Measurements from ENCODE around the gene DCDC2C. TPM values are rescaled to one million over a fixed set of nuclear protein-coding genes. Genes with fewer than 3 reads are reported as not detected.

Gene DCDC2C
- total and polyA plus RNA-seq, 2 donors from 2014 or later: not detected

GRCh38 chr2:3677436-3677835, 25.9 kb upstream of the DCDC2C start:
- Histone ChIP-seq H3K4me3 (ENCODE audit: low read length in 3 of 3) (no peak overlapping the region), H3K27ac (ENCODE audit: low read depth in 2 of 2, low read length in 2 of 2) (no peak overlapping the region), H3K27me3 (ENCODE audit: control insufficient read depth, insufficient read depth, low read length) (no peaks in the 10 kb centered on the region), H3K36me3 (ENCODE audit: control insufficient read depth in 2 of 3, insufficient read depth in 3 of 3, low read length in 3 of 3) (no peaks in the 10 kb centered on the region), H3K9me3 (ENCODE audit: control insufficient read depth in 2 of 3, insufficient read depth in 1 of 3, low read length in 3 of 3) (no peaks in the 10 kb centered on the region), H3K4me1 (ENCODE audit: control insufficient read depth in 2 of 3, insufficient read depth in 2 of 3, low read depth in 1 of 3, low read length in 3 of 3) (no peaks in the 10 kb centered on the region), H3K9ac (ENCODE audit: low read length in 3 of 3) (no peak overlapping the region)
- FAIRE-seq (no peak), DNase-seq (no peak)
- intact Hi-C loops (cut with DNase I): no loop called here
- no peak for TF ChIP-seq CTCF (IDR thresholded peaks at IDR 0.05; ENCODE audit: borderline replicate concordance, extremely low read depth, insufficient read depth)

GRCh38 chr2:3678212-3678611, 25.2 kb upstream of the DCDC2C start:
- Histone ChIP-seq H3K27me3 (ENCODE audit: control insufficient read depth, insufficient read depth, low read length) (no peaks in the 10 kb centered on the region), H3K9ac (ENCODE audit: low read length in 3 of 3) (no peak overlapping the region), H3K27ac (ENCODE audit: low read depth in 2 of 2, low read length in 2 of 2) (no peak overlapping the region), H3K4me3 (ENCODE audit: low read length in 3 of 3) (no peak overlapping the region), H3K9me3 (ENCODE audit: control insufficient read depth in 2 of 3, insufficient read depth in 1 of 3, low read length in 3 of 3) (no peaks in the 10 kb centered on the region), H3K36me3 (ENCODE audit: control insufficient read depth in 2 of 3, insufficient read depth in 3 of 3, low read length in 3 of 3) (no peaks in the 10 kb centered on the region), H3K4me1 (ENCODE audit: control insufficient read depth in 2 of 3, insufficient read depth in 2 of 3, low read depth in 1 of 3, low read length in 3 of 3) (no peaks in the 10 kb centered on the region)
- no peak for FAIRE-seq
- DNase-seq: no peak
- intact Hi-C loops (cut with DNase I): no loop called here
- TF ChIP-seq CTCF (IDR thresholded peaks at IDR 0.05; ENCODE audit: borderline replicate concordance, extremely low read depth, insufficient read depth): no peak

- no peak for DNase-seq
- Histone ChIP-seq H3K4me1 (ENCODE audit: control insufficient read depth in 2 of 3, insufficient read depth in 2 of 3, low read depth in 1 of 3, low read length in 3 of 3) (no peaks in the 10 kb centered on the region), H3K36me3 (ENCODE audit: control insufficient read depth in 2 of 3, insufficient read depth in 3 of 3, low read length in 3 of 3) (no peaks in the 10 kb centered on the region), H3K4me3 (ENCODE audit: low read length in 3 of 3) (no peak overlapping the region), H3K9me3 (ENCODE audit: control insufficient read depth in 2 of 3, insufficient read depth in 1 of 3, low read length in 3 of 3) (no peaks in the 10 kb centered on the region), H3K27me3 (ENCODE audit: control insufficient read depth, insufficient read depth, low read length) (no peaks in the 10 kb centered on the region), H3K9ac (ENCODE audit: low read length in 3 of 3) (no peak overlapping the region), H3K27ac (ENCODE audit: low read depth in 2 of 2, low read length in 2 of 2) (no peak overlapping the region)
- FAIRE-seq: no peak
- intact Hi-C loops (cut with DNase I): no loop called here
- TF ChIP-seq CTCF (IDR thresholded peaks at IDR 0.05; ENCODE audit: borderline replicate concordance, extremely low read depth, insufficient read depth): no peak
These were observed 24.2 kb upstream of the DCDC2C start for GRCh38 chr2:3679180-3679579.

All from kidney (tissue), 14 donors.